ENCODE measurements around the gene CDC26. TPM values are rescaled to one million over a fixed set of nuclear protein-coding genes. Genes with fewer than 3 reads are reported as not detected.

Gene CDC26
- polyA plus RNA-seq, 1 donor from 2014 or later, result 88.0 TPM

- Histone ChIP-seq H3K9me2 (ENCODE audit: insufficient read depth, low read length) (no peaks in the 10 kb centered on the region), H2AFZ (ENCODE audit: low read depth, low read length) (no peak overlapping the region), H3F3A (ENCODE audit: insufficient read depth, low read length, poor library complexity, severe bottlenecking) (no peaks in the 10 kb centered on the region), H3K9me3 (ENCODE audit: low read length) (no peaks in the 10 kb centered on the region), H3K27me3 (ENCODE audit: insufficient read depth, low read depth, low read length) (no peaks in the 10 kb centered on the region), H4K20me1 (ENCODE audit: insufficient read depth) (no peaks in the 10 kb centered on the region), H3K9ac (ENCODE audit: low read length) (no peak overlapping the region), H3K4me2 (ENCODE audit: low read length) (peak overlapping the region; percentile 41), H3K36me3 (ENCODE audit: insufficient read depth, low read length) (peaks cover 7% of the 10 kb centered on the region), H3K4me3 (ENCODE audit: low read length) (peak overlapping the region; percentile 83), H3K27ac (ENCODE audit: low read length) (no peak overlapping the region), H3K79me2 (replicated peaks; ENCODE audit: insufficient read depth, low read length) (peaks cover 33% of the 10 kb centered on the region)
- TF ChIP-seq TAF1 (IDR thresholded peaks at IDR 0.05; ENCODE audit: low read depth), result no peak
- no peak for TF ChIP-seq REST (IDR thresholded peaks at IDR 0.05; ENCODE audit: borderline replicate concordance)
- TF ChIP-seq, protein P1, sequence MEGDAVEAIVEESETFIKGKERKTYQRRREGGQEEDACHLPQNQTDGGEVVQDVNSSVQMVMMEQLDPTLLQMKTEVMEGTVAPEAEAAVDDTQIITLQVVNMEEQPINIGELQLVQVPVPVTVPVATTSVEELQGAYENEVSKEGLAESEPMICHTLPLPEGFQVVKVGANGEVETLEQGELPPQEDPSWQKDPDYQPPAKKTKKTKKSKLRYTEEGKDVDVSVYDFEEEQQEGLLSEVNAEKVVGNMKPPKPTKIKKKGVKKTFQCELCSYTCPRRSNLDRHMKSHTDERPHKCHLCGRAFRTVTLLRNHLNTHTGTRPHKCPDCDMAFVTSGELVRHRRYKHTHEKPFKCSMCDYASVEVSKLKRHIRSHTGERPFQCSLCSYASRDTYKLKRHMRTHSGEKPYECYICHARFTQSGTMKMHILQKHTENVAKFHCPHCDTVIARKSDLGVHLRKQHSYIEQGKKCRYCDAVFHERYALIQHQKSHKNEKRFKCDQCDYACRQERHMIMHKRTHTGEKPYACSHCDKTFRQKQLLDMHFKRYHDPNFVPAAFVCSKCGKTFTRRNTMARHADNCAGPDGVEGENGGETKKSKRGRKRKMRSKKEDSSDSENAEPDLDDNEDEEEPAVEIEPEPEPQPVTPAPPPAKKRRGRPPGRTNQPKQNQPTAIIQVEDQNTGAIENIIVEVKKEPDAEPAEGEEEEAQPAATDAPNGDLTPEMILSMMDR (IDR thresholded peaks at IDR 0.05; ENCODE audit: poor library complexity, severe bottlenecking), result no peak
- TF ChIP-seq RAD21 (conservative IDR thresholded peaks at IDR 0.05), result no peak
- no peak for TF ChIP-seq EZH2 (IDR thresholded peaks at IDR 0.05; ENCODE audit: borderline replicate concordance, insufficient read depth, low read length, poor library complexity, severe bottlenecking)
- no peak for TF ChIP-seq POLR2AphosphoS5 (IDR thresholded peaks at IDR 0.05)
- no peak for TF ChIP-seq MXI1 (conservative IDR thresholded peaks at IDR 0.05; ENCODE audit: poor library complexity, severe bottlenecking)
- no peak for TF ChIP-seq EP300 (conservative IDR thresholded peaks at IDR 0.05; ENCODE audit: poor library complexity, severe bottlenecking)
- TF ChIP-seq SMC3 (conservative IDR thresholded peaks at IDR 0.05; ENCODE audit: poor library complexity), result no peak
Measured at GRCh38 chr9:113222482-113222841, 52.9 kb downstream of the CDC26 start.

GRCh38 chr9:113221800-113222481 lies 53.4 kb downstream of the CDC26 start:
- TF ChIP-seq EP300 (conservative IDR thresholded peaks at IDR 0.05; ENCODE audit: poor library complexity, severe bottlenecking), result no peak
- no peak for TF ChIP-seq TAF1 (IDR thresholded peaks at IDR 0.05; ENCODE audit: low read depth)
- TF ChIP-seq RAD21 (conservative IDR thresholded peaks at IDR 0.05), result no peak
- TF ChIP-seq MXI1 (conservative IDR thresholded peaks at IDR 0.05; ENCODE audit: poor library complexity, severe bottlenecking), result no peak
- no peak for TF ChIP-seq SMC3 (conservative IDR thresholded peaks at IDR 0.05; ENCODE audit: poor library complexity)
- TF ChIP-seq, protein P1 (IDR thresholded peaks at IDR 0.05; ENCODE audit: poor library complexity, severe bottlenecking), result no peak
- TF ChIP-seq EZH2 (IDR thresholded peaks at IDR 0.05; ENCODE audit: borderline replicate concordance, insufficient read depth, low read length, poor library complexity, severe bottlenecking), result no peak
- no peak for TF ChIP-seq POLR2AphosphoS5 (IDR thresholded peaks at IDR 0.05)
- TF ChIP-seq REST (IDR thresholded peaks at IDR 0.05; ENCODE audit: borderline replicate concordance), result no peak
- H3K9ac ChIP-seq (ENCODE audit: low read length), result peak overlapping the region; percentile 75
- no peaks in the 10 kb centered on the region for H3K9me2 ChIP-seq (ENCODE audit: insufficient read depth, low read length)
- H4K20me1 ChIP-seq (ENCODE audit: insufficient read depth), result no peaks in the 10 kb centered on the region
- H3K4me3 ChIP-seq (ENCODE audit: low read length), result peak overlapping the region; percentile 83
- H3K27ac ChIP-seq (ENCODE audit: low read length), result peak overlapping the region; percentile 48
- H3K36me3 ChIP-seq (ENCODE audit: insufficient read depth, low read length), result peaks cover 7% of the 10 kb centered on the region
- peak overlapping the region; percentile 96 for H2AFZ ChIP-seq (ENCODE audit: low read depth, low read length)
- H3K27me3 ChIP-seq (ENCODE audit: insufficient read depth, low read depth, low read length), result no peaks in the 10 kb centered on the region
- no peaks in the 10 kb centered on the region for H3F3A ChIP-seq (ENCODE audit: insufficient read depth, low read length, poor library complexity, severe bottlenecking)
- H3K79me2 ChIP-seq (replicated peaks; ENCODE audit: insufficient read depth, low read length), result peaks cover 33% of the 10 kb centered on the region
- H3K4me2 ChIP-seq (ENCODE audit: low read length), result peak overlapping the region; percentile 41
- no peaks in the 10 kb centered on the region for H3K9me3 ChIP-seq (ENCODE audit: low read length)

Data from neural cell (in vitro differentiated cells).